ENCODE data around the gene IL1RN.

Gene IL1RN

GRCh38 chr2:113174376-113174750 is 47.0 kb downstream of the IL1RN start:
- Mint-ChIP-seq H3K4me1 (ENCODE audit: low read depth) (peaks cover 67% of the 10 kb centered on the region), H3K4me3 (peak overlapping the region; percentile 89), H3K27ac (peak overlapping the region; percentile 93), H3K27me3 (ENCODE audit: low read depth) (no peaks in the 10 kb centered on the region), H3K9me3 (peaks cover 5% of the 10 kb centered on the region), H3K36me3 (ENCODE audit: low read depth) (peaks cover 66% of the 10 kb centered on the region)
- DNase-seq (ENCODE audit: low spot score) = peak; percentile 17

GRCh38 chr2:113175042-113175628 is 47.7 kb downstream of the IL1RN start:
- peak overlapping the region; percentile 89 for H3K4me3 Mint-ChIP-seq
- peak; percentile 79 for DNase-seq (ENCODE audit: low spot score)
- no peaks in the 10 kb centered on the region for H3K27me3 Mint-ChIP-seq (ENCODE audit: low read depth)
- peaks cover 70% of the 10 kb centered on the region for H3K36me3 Mint-ChIP-seq (ENCODE audit: low read depth)
- H3K4me1 Mint-ChIP-seq (ENCODE audit: low read depth) = peaks cover 69% of the 10 kb centered on the region
- H3K27ac Mint-ChIP-seq = peak overlapping the region; percentile 93
- peaks cover 5% of the 10 kb centered on the region for H3K9me3 Mint-ChIP-seq

- Mint-ChIP-seq H3K4me1 (ENCODE audit: low read depth) (peaks cover 77% of the 10 kb centered on the region), H3K27ac (peak overlapping the region; percentile 93), H3K4me3 (peak overlapping the region; percentile 89), H3K9me3 (peaks cover 4% of the 10 kb centered on the region), H3K27me3 (ENCODE audit: low read depth) (no peaks in the 10 kb centered on the region), H3K36me3 (ENCODE audit: low read depth) (peaks cover 77% of the 10 kb centered on the region)
- peak; percentile 20 for DNase-seq (ENCODE audit: low spot score)
Measured at GRCh38 chr2:113175736-113176695, 48.6 kb downstream of the IL1RN start.

- H3K27ac Mint-ChIP-seq = peak overlapping the region; percentile 60
- H3K27me3 Mint-ChIP-seq (ENCODE audit: low read depth) = no peaks in the 10 kb centered on the region
- peaks cover 78% of the 10 kb centered on the region for H3K36me3 Mint-ChIP-seq (ENCODE audit: low read depth)
- H3K4me3 Mint-ChIP-seq = peak overlapping the region; percentile 89
- DNase-seq (ENCODE audit: low spot score) = no peak
- peaks cover 77% of the 10 kb centered on the region for H3K4me1 Mint-ChIP-seq (ENCODE audit: low read depth)
- H3K9me3 Mint-ChIP-seq = no peaks in the 10 kb centered on the region
Measured at GRCh38 chr2:113176696-113177355, 49.4 kb downstream of the IL1RN start.

- peaks cover 80% of the 10 kb centered on the region for H3K36me3 Mint-ChIP-seq (ENCODE audit: low read depth)
- H3K4me1 Mint-ChIP-seq (ENCODE audit: low read depth) = peaks cover 74% of the 10 kb centered on the region
- no peak for DNase-seq (ENCODE audit: low spot score)
- H3K27me3 Mint-ChIP-seq (ENCODE audit: low read depth) = no peaks in the 10 kb centered on the region
- peak overlapping the region; percentile 81 for H3K27ac Mint-ChIP-seq
- no peaks in the 10 kb centered on the region for H3K9me3 Mint-ChIP-seq
- peak overlapping the region; percentile 89 for H3K4me3 Mint-ChIP-seq
Measured at GRCh38 chr2:113178069-113178746, 50.8 kb downstream of the IL1RN start.

GRCh38 chr2:113178891-113179290 is 51.5 kb downstream of the IL1RN start:
- peak overlapping the region; percentile 81 for H3K27ac Mint-ChIP-seq
- H3K4me3 Mint-ChIP-seq = peak overlapping the region; percentile 89
- H3K36me3 Mint-ChIP-seq (ENCODE audit: low read depth) = peaks cover 82% of the 10 kb centered on the region
- H3K9me3 Mint-ChIP-seq = no peaks in the 10 kb centered on the region
- peaks cover 75% of the 10 kb centered on the region for H3K4me1 Mint-ChIP-seq (ENCODE audit: low read depth)
- no peaks in the 10 kb centered on the region for H3K27me3 Mint-ChIP-seq (ENCODE audit: low read depth)
- DNase-seq (ENCODE audit: low spot score) = peak; percentile 55

- Mint-ChIP-seq H3K27me3 (ENCODE audit: low read depth) (no peaks in the 10 kb centered on the region), H3K27ac (peak overlapping the region; percentile 81), H3K4me3 (peak overlapping the region; percentile 89), H3K36me3 (ENCODE audit: low read depth) (peaks cover 79% of the 10 kb centered on the region), H3K4me1 (ENCODE audit: low read depth) (peaks cover 77% of the 10 kb centered on the region), H3K9me3 (no peaks in the 10 kb centered on the region)
- no peak for DNase-seq (ENCODE audit: low spot score)
Measured at GRCh38 chr2:113179446-113180045, 52.1 kb downstream of the IL1RN start.

GRCh38 chr2:113180131-113180946 is 52.9 kb downstream of the IL1RN start:
- Mint-ChIP-seq H3K9me3 (no peaks in the 10 kb centered on the region), H3K27ac (peak overlapping the region; percentile 54), H3K27me3 (ENCODE audit: low read depth) (no peaks in the 10 kb centered on the region), H3K4me1 (ENCODE audit: low read depth) (peaks cover 78% of the 10 kb centered on the region), H3K4me3 (peak overlapping the region; percentile 89), H3K36me3 (ENCODE audit: low read depth) (peaks cover 79% of the 10 kb centered on the region)
- DNase-seq (ENCODE audit: low spot score) = no peak

- Mint-ChIP-seq H3K4me3 (peak overlapping the region; percentile 89), H3K27ac (peak overlapping the region; percentile 54)
Measured at GRCh38 chr2:113181258-113182051, 54.1 kb downstream of the IL1RN start.

GRCh38 chr2:113182471-113183260 is 55.3 kb downstream of the IL1RN start:
- no peaks in the 10 kb centered on the region for H3K27me3 Mint-ChIP-seq (ENCODE audit: low read depth)
- H3K9me3 Mint-ChIP-seq = no peaks in the 10 kb centered on the region
- no peak for DNase-seq (ENCODE audit: low spot score)
- H3K36me3 Mint-ChIP-seq (ENCODE audit: low read depth) = peaks cover 74% of the 10 kb centered on the region
- no peak overlapping the region for H3K27ac Mint-ChIP-seq
- H3K4me1 Mint-ChIP-seq (ENCODE audit: low read depth) = peaks cover 78% of the 10 kb centered on the region
- H3K4me3 Mint-ChIP-seq = peak overlapping the region; percentile 19

More at GRCh38 chr2:113181258-113182051, 54.1 kb downstream of the IL1RN start:
- peaks cover 83% of the 10 kb centered on the region for H3K4me1 Mint-ChIP-seq (ENCODE audit: low read depth)
- H3K9me3 Mint-ChIP-seq = no peaks in the 10 kb centered on the region
- peaks cover 80% of the 10 kb centered on the region for H3K36me3 Mint-ChIP-seq (ENCODE audit: low read depth)
- no peak for DNase-seq (ENCODE audit: low spot score)
- H3K27me3 Mint-ChIP-seq (ENCODE audit: low read depth) = no peaks in the 10 kb centered on the region

- H3K27me3 Mint-ChIP-seq (ENCODE audit: low read depth) = no peaks in the 10 kb centered on the region
- no peak overlapping the region for H3K27ac Mint-ChIP-seq
- H3K4me1 Mint-ChIP-seq (ENCODE audit: low read depth) = peaks cover 76% of the 10 kb centered on the region
- H3K4me3 Mint-ChIP-seq = peak overlapping the region; percentile 10
- DNase-seq (ENCODE audit: low spot score) = no peak
- no peaks in the 10 kb centered on the region for H3K9me3 Mint-ChIP-seq
- peaks cover 76% of the 10 kb centered on the region for H3K36me3 Mint-ChIP-seq (ENCODE audit: low read depth)
Measured at GRCh38 chr2:113183264-113183663, 55.9 kb downstream of the IL1RN start.
